ENCODE data around the gene DMAP1. TPM values are rescaled to one million over a fixed set of nuclear protein-coding genes. Genes with fewer than 3 reads are reported as not detected.

The DMAP1 gene
- 22.0 and 25.9 TPM in 2 replicates for total RNA-seq

GRCh38 chr1:44213222-44214112, at the start of gene DMAP1:
Gene DMAP1, plus strand, starts transcription at chr1:44213471. Its CDS starts 283 bp downstream, at chr1:44213754.

Other genes with a start within 250 kb of the DMAP1 start
- gene DPH2, start 243.5 kb upstream of the DMAP1 start, total RNA-seq: 21.0 and 26.6 TPM in 2 replicates
- 95.7 and 103 TPM in 2 replicates for gene ATP6V0B, start 238.5 kb upstream of the DMAP1 start, total RNA-seq
- 63.8 and 64.9 TPM in 2 replicates for gene B4GALT2, start 234.3 kb upstream of the DMAP1 start, total RNA-seq
- 1.6 and 2.4 TPM in 2 replicates for gene CCDC24, start 221.9 kb upstream of the DMAP1 start, total RNA-seq
- 0.09 and 7.2 TPM in 2 replicates for gene SLC6A9, start 182.0 kb upstream of the DMAP1 start, total RNA-seq
- gene KLF17, start 94.7 kb upstream of the DMAP1 start, total RNA-seq: not detected in 2 replicates
- gene KLF18, start 71.8 kb upstream of the DMAP1 start, total RNA-seq: not detected in 2 replicates
- 38.3 and 40.4 TPM in 2 replicates for gene ERI3, start 141.8 kb downstream of the DMAP1 start, total RNA-seq
- gene RNF220, start 191.8 kb downstream of the DMAP1 start, total RNA-seq: 59.3 and 60.1 TPM in 2 replicates

All from endothelial cell of coronary artery (primary cell).